ENCODE measurements around the gene PUM1. TPM values are rescaled to one million over a fixed set of nuclear protein-coding genes. Genes with fewer than 3 reads are reported as not detected.
"Not testable (repeated sequence)": the region's sequence is repeated elsewhere in the genome, so short reads cannot be mapped to it uniquely, and the experiment has no call there.

PUM1 gene
- total RNA-seq, 6 experiments from 2014 or later, result 30.9 to 51.6 (median 42.0) TPM

DNA sequence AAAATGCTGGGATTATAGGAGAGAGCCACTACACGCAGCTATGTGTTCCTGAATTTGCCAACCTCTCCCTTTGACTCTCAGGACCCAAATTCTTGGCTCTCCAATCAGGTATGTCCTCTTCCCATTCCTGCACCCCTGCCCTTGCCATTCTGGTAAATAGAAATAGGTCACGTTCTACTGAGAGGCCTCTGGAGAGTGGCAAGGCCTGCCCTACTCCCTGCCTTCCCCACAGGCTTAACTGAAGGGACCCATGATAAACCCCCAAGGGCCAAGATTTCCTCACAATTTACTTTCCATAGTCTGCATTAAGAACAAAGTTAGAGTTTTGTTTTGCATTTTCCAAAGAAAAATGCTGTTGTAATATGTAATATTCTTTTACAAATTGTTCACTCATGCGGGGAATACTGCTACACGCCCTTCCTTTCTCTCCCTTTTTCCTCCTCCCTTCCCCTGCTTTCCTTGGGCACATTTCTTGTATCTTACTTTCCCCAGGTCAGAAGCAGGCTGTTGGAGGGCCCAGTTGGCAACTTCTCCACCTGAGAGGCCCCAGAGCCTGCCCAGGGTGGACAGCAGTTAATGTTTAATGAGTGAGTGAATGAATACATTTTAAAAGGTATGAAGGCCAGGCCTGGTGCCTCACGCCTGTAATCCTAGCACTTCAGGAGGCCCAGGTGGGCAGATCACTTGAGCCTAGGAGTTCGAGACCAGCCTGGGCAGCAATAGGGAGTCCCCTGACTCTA is 33.9 kb upstream of the PUM1 start:
- peak; percentile 74 to 85 (median 78) for ATAC-seq

DNA sequence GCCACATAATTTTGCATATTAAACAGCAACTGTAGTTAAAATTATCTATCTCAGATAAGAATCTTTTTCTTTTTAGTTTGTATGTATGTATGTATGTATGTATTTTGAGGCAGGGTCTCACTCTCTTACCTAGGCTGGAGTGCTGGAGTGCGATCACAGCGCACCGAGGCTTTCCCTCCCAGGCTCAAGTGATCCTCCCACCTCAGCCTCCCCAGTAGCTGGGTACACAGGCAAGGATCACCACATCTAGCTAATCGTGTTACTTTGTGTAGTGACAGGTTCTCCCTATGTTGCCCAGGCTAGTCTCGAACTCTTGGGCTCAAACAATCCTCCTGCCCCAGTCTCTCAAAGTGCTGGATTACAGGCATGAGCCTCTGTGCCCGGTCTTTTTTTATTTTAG is 30.5 kb upstream of the PUM1 start:
- H3K4me3 ChIP-seq, result no peak overlapping the region
- DNase-seq (no peak), ATAC-seq (no peak)
- H3K27ac ChIP-seq, result no peak overlapping the region
- no peaks in the 10 kb centered on the region for H3K9me3 ChIP-seq
- no peak for TF ChIP-seq POLR2A (IDR thresholded peaks at IDR 0.05)
- TF ChIP-seq, protein P1, sequence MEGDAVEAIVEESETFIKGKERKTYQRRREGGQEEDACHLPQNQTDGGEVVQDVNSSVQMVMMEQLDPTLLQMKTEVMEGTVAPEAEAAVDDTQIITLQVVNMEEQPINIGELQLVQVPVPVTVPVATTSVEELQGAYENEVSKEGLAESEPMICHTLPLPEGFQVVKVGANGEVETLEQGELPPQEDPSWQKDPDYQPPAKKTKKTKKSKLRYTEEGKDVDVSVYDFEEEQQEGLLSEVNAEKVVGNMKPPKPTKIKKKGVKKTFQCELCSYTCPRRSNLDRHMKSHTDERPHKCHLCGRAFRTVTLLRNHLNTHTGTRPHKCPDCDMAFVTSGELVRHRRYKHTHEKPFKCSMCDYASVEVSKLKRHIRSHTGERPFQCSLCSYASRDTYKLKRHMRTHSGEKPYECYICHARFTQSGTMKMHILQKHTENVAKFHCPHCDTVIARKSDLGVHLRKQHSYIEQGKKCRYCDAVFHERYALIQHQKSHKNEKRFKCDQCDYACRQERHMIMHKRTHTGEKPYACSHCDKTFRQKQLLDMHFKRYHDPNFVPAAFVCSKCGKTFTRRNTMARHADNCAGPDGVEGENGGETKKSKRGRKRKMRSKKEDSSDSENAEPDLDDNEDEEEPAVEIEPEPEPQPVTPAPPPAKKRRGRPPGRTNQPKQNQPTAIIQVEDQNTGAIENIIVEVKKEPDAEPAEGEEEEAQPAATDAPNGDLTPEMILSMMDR (IDR thresholded peaks at IDR 0.05), result no peak
- intact Hi-C loops (cut with DNase I), result no loop called here
- H3K27me3 ChIP-seq, result no peaks in the 10 kb centered on the region
- no peaks in the 10 kb centered on the region for H3K36me3 ChIP-seq
- 83% methylated on average over 5 of the region's 6 CpGs for WGBS (ENCODE audit: insufficient coverage, low coverage, low lambda C conversion rate, missing lambda C conversion rate)
- H3K4me1 ChIP-seq, result peaks cover 0 to 21% (median 10%) of the 10 kb centered on the region in 4 donors

More for the DNA sequence above, 33.9 kb upstream of the PUM1 start:
- H3K27ac ChIP-seq, result peak overlapping the region in 2 of 3 donors; percentile 49 to 69
- H3K36me3 ChIP-seq, result no peaks in the 10 kb centered on the region
- peak; percentile 35 to 75 (median 63) for DNase-seq
- WGBS (ENCODE audit: insufficient coverage, low coverage, low lambda C conversion rate, missing lambda C conversion rate), result 28% methylated on average over 6 of the region's 6 CpGs
- no peaks in the 10 kb centered on the region for H3K27me3 ChIP-seq
- H3K9me3 ChIP-seq, result no peaks in the 10 kb centered on the region
- TF ChIP-seq, protein P1 (IDR thresholded peaks at IDR 0.05), result no peak
- TF ChIP-seq POLR2A (IDR thresholded peaks at IDR 0.05), result no peak
- intact Hi-C loops (cut with DNase I), result no loop called here
- H3K4me1 ChIP-seq, result peaks cover 0 to 31% (median 14%) of the 10 kb centered on the region in 4 donors
- no peak overlapping the region for H3K4me3 ChIP-seq

DNA sequence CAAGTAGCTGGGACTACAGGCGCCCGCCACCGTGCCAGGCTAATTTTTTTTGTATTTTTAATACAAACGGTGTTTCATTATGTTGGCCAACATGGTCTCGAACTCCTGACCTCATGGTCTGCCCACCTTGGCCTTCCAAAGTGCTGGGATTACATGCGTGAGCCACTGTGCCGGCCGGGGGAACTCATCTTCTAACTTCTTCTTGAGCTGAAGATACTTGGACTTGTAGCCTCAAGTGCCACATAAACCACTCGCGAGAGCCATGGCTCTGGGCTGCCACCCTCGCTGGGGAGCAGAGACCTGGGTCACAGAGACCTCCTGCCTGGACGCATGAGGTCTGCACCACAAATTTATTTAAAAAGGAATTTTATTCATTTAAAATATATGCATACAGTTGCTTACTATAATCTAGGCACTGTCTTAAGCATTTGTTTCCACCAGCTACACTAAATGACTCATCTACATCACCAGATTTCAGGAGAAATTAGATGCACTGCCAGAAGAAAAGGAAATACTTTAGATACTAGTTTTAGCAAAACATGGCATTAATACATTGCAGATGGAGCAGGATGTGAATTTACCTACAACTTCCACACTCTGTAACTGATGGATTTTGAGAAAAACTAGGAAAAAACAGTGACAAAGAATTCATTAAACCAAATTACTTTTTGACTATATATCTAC is 29.9 kb upstream of the PUM1 start:
- H3K4me3 ChIP-seq, result no peak overlapping the region
- TF ChIP-seq, protein P1 (IDR thresholded peaks at IDR 0.05), result no peak
- TF ChIP-seq POLR2A (IDR thresholded peaks at IDR 0.05), result no peak
- no peak for DNase-seq
- ATAC-seq, result no peak
- H3K36me3 ChIP-seq, result no peaks in the 10 kb centered on the region
- WGBS (ENCODE audit: insufficient coverage, low coverage, low lambda C conversion rate, missing lambda C conversion rate), result 90% methylated on average over 9 of the region's 12 CpGs
- H3K4me1 ChIP-seq, result peaks cover 0 to 16% (median 7%) of the 10 kb centered on the region in 4 donors
- no peaks in the 10 kb centered on the region for H3K9me3 ChIP-seq
- intact Hi-C loops (cut with DNase I), result no loop called here
- no peaks in the 10 kb centered on the region for H3K27me3 ChIP-seq
- no peak overlapping the region for H3K27ac ChIP-seq

DNA sequence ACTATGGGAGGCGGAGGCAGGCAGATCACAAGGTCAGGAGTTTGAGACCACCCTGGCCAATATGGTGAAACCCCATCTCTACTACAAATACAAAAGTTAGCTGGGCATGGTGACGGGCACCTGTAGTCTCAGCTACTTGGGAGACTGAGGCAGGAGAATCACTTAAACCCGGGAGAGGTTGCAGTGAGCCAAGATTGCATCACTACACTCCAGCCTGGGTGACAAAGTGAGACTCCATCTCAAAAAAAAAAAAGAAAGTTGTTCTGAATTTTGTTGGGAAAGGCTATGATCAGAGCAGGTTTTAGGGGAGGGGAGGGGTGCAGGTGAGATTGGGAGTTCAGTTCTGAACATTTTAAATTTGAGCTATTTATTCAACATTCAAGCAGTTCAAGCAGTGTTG is 22.6 kb upstream of the PUM1 start:
- H3K9me3 ChIP-seq; H3K27me3 ChIP-seq; intact Hi-C loops (cut with DNase I); ATAC-seq; H3K36me3 ChIP-seq; DNase-seq; H3K27ac ChIP-seq; H3K4me1 ChIP-seq; H3K4me3 ChIP-seq: not testable (repeated sequence)
- 67% methylated on average over 2 of the region's 3 CpGs for WGBS (ENCODE audit: insufficient coverage, low coverage, low lambda C conversion rate, missing lambda C conversion rate)

Measured in right lobe of liver (tissue), 6 donors.